Measurements from ENCODE around the gene NCOA7.

GRCh38 chr6:125839471-125839870 lies 48.7 kb downstream of the NCOA7 start:
- TF ChIP-seq CTCF (IDR thresholded peaks at IDR 0.05) (no peak), POLR2A (IDR thresholded peaks at IDR 0.05) (no peak)

Measured in right lobe of liver (tissue), 4 donors.